SK-N-SH treated with all-trans-retinoic acid at 6 μM for 48 hours (cell line): ENCODE results near the gene CXCL10.
"Not testable (repeated sequence)": the region's sequence is repeated elsewhere in the genome, so short reads cannot be mapped to it uniquely, and the experiment has no call there.

Experiments used
- ATAC-seq: fragments of 200-7000 bp; cut with Tn5 transposase; 3 replicates; pipeline ENCODE4 v1.9.1; 2020; ENCODE audit warnings: mild to moderate bottlenecking, moderate library complexity
- ARNTL ChIP-seq: fragments of 450-650 bp; formaldehyde crosslinking; IDR thresholded peaks from 2 replicates; pipeline ENCODE4 v1.5.0; 2020; ENCODE audit warnings: low read depth, mild to moderate bottlenecking, moderate library complexity, borderline replicate concordance
- BACH2 ChIP-seq: fragments of 250-450 bp; sonication (Bioruptor Pico); IDR thresholded peaks from 2 replicates; pipeline ENCODE4 v1.9.0; 2021; ENCODE audit warnings: mild to moderate bottlenecking, borderline replicate concordance
- CREB5 ChIP-seq: fragments of 250-450 bp; sonication (Bioruptor Pico); IDR thresholded peaks from 2 replicates; pipeline ENCODE4 v1.5.1; 2020; ENCODE audit warnings: low read depth, mild to moderate bottlenecking, moderate library complexity
- CSRNP3 ChIP-seq: fragments of 250-450 bp; sonication (Bioruptor Pico); IDR thresholded peaks from 2 replicates; pipeline ENCODE4 v1.5.1; 2021; ENCODE audit warnings: mild to moderate bottlenecking, moderate library complexity
- ESRRG ChIP-seq: fragments of 250-450 bp; sonication (Bioruptor Pico); IDR thresholded peaks from 2 replicates; pipeline ENCODE4 v1.6.1; 2021; ENCODE audit warnings: mild to moderate bottlenecking
- ISL1 ChIP-seq: fragments of 250-450 bp; sonication (Bioruptor Pico); IDR thresholded peaks from 2 replicates; pipeline ENCODE4 v2.1.2; 2022; ENCODE audit warnings: mild to moderate bottlenecking, moderate library complexity
- OSR1 ChIP-seq: fragments of 250-450 bp; sonication (Bioruptor Pico); IDR thresholded peaks from 2 replicates; pipeline ENCODE4 v1.8.0; 2022; ENCODE audit warnings: moderate library complexity, mild to moderate bottlenecking, inconsistent platforms
- PATZ1 ChIP-seq: fragments of 250-450 bp; sonication (Bioruptor Pico); IDR thresholded peaks from 2 replicates; pipeline ENCODE4 v1.8.0; 2020; ENCODE audit warnings: mild to moderate bottlenecking, moderate library complexity, borderline replicate concordance
- PPARA ChIP-seq: fragments of 250-450 bp; sonication (Bioruptor Pico); IDR thresholded peaks from 2 replicates; pipeline ENCODE4 v1.5.0; 2020; ENCODE audit warnings: mild to moderate bottlenecking, borderline replicate concordance
- RARB ChIP-seq: fragments of 250-450 bp; sonication (Bioruptor Pico); IDR thresholded peaks from 2 replicates; pipeline ENCODE4 v1.8.0; 2021; ENCODE audit warnings: mild to moderate bottlenecking, moderate library complexity
- TCF4 ChIP-seq: fragments of 250-450 bp; sonication (Bioruptor Pico); IDR thresholded peaks from 2 replicates; pipeline ENCODE4 v1.8.0; 2021; ENCODE audit warnings: mild to moderate bottlenecking, moderate library complexity, borderline replicate concordance
- TOX ChIP-seq: fragments of 250-450 bp; sonication (Bioruptor Pico); IDR thresholded peaks from 2 replicates; pipeline ENCODE4 v1.8.0; 2021; ENCODE audit warnings: mild to moderate bottlenecking, moderate library complexity, borderline replicate concordance
- TSHZ2 ChIP-seq: fragments of 250-450 bp; sonication (Bioruptor Pico); IDR thresholded peaks from 2 replicates; pipeline ENCODE4 v1.5.0; 2020; ENCODE audit warnings: mild to moderate bottlenecking, moderate library complexity
- ZC3H10 ChIP-seq: fragments of 250-450 bp; sonication (Bioruptor Pico); IDR thresholded peaks from 2 replicates; pipeline ENCODE4 v1.5.1; 2021; ENCODE audit warnings: mild to moderate bottlenecking, moderate library complexity
- ZFP3 ChIP-seq: fragments of 250-450 bp; sonication (Bioruptor Pico); IDR thresholded peaks from 2 replicates; pipeline ENCODE4 v1.5.0; 2020; ENCODE audit warnings: mild to moderate bottlenecking, moderate library complexity
- ZFP30 ChIP-seq: fragments of 450-650 bp; formaldehyde crosslinking; IDR thresholded peaks from 2 replicates; pipeline ENCODE4 v1.5.0; 2022; ENCODE audit warnings: mild to moderate bottlenecking, moderate library complexity
- ZNF565 ChIP-seq: fragments of 450-650 bp; formaldehyde crosslinking; conservative IDR thresholded peaks from 2 replicates; pipeline ENCODE4 v1.5.0; 2020; ENCODE audit warnings: low read depth, mild to moderate bottlenecking, moderate library complexity
- ZNF70 ChIP-seq: fragments of 450-650 bp; formaldehyde crosslinking; IDR thresholded peaks from 2 replicates; pipeline ENCODE4 v1.5.0; 2020; ENCODE audit warnings: mild to moderate bottlenecking, moderate library complexity
- ZNF8 ChIP-seq: fragments of 450-650 bp; formaldehyde crosslinking; IDR thresholded peaks from 2 replicates; pipeline ENCODE4 v1.5.0; 2020; ENCODE audit warnings: mild to moderate bottlenecking, moderate library complexity

CXCL10 gene

GRCh38 chr4:76053730-76054129, 30.4 kb upstream of the CXCL10 start (continued):
- TF ChIP-seq PATZ1 (CRISPR knock-in tag) (no peak), TOX (CRISPR knock-in tag) (no peak)
- TF ChIP-seq, all 23 proteins: peak for 0

GRCh38 chr4:76050560-76051050, 27.3 kb upstream of the CXCL10 start:
- ATAC-seq, result not testable (repeated sequence)

GRCh38 chr4:76049860-76050416, 26.6 kb upstream of the CXCL10 start:
- not testable (repeated sequence) for ATAC-seq

GRCh38 chr4:76044686-76045085, 21.4 kb upstream of the CXCL10 start:
- not testable (repeated sequence) for ATAC-seq

GRCh38 chr4:76043306-76043705, 20.0 kb upstream of the CXCL10 start:
- ATAC-seq, result not testable (repeated sequence)

GRCh38 chr4:76042241-76042998, 19.1 kb upstream of the CXCL10 start:
- 0 out of 2 replicates have a peak, but pooled peaks have one; percentile 24 for TF ChIP-seq TOX (CRISPR knock-in tag)

GRCh38 chr4:76036855-76037254, 13.6 kb upstream of the CXCL10 start:
- no peak for TF ChIP-seq ZFP30 (CRISPR knock-in tag)
- TF ChIP-seq TSHZ2 (CRISPR knock-in tag), result no peak
- no peak for TF ChIP-seq ESRRG (CRISPR knock-in tag)
- no peak for TF ChIP-seq ZNF565 (CRISPR knock-in tag)
- no peak for TF ChIP-seq ARNTL (CRISPR knock-in tag)
- TF ChIP-seq ZNF70 (CRISPR knock-in tag), result no peak
- no peak for TF ChIP-seq TCF4 (CRISPR knock-in tag)
- TF ChIP-seq BACH2 (CRISPR knock-in tag), result no peak
- no peak for TF ChIP-seq RARB (CRISPR knock-in tag)
- no peak for TF ChIP-seq ZNF8 (CRISPR knock-in tag)
- no peak for TF ChIP-seq CSRNP3 (CRISPR knock-in tag)
- TF ChIP-seq ISL1 (CRISPR knock-in tag), result no peak
- TF ChIP-seq ZFP3 (CRISPR knock-in tag), result no peak
- no peak for TF ChIP-seq ZC3H10 (CRISPR knock-in tag)
- TF ChIP-seq OSR1 (CRISPR knock-in tag), result no peak
- TF ChIP-seq PPARA (CRISPR knock-in tag), result no peak
- TF ChIP-seq CREB5 (CRISPR knock-in tag), result no peak
- no peak for TF ChIP-seq PATZ1 (CRISPR knock-in tag)
- ATAC-seq, result no peak

More at GRCh38 chr4:76042241-76042998, 19.1 kb upstream of the CXCL10 start:
- ATAC-seq, result peak; percentile 40; the same call in 1 of the 3 replicates
